Chondrocyte (in vitro differentiated cells): ENCODE results near the gene TNFRSF12A. TPM values are rescaled to one million over a fixed set of nuclear protein-coding genes. Genes with fewer than 3 reads are reported as not detected.

Experiments used
- DNase-seq: peaks from one replicate; pipeline ENCODE4 v3.0.0; 2021; ENCODE audit warnings: mixed read lengths, low spot score
- H3K27ac Mint-ChIP-seq: one replicate; pipeline ENCODE4 v1.8.0; 2021; ENCODE audit warnings: mild to moderate bottlenecking, moderate library complexity, mixed read lengths; ENCODE audit not compliant: unreplicated experiment
- H3K27me3 Mint-ChIP-seq: 2 replicates; pipeline ENCODE4 v1.8.0; 2021; ENCODE audit warnings: low read depth, mixed read lengths
- H3K36me3 Mint-ChIP-seq: 2 replicates; pipeline ENCODE4 v1.8.0; 2021; ENCODE audit warnings: low read depth, mixed read lengths
- H3K4me1 Mint-ChIP-seq: 2 replicates; pipeline ENCODE4 v1.8.0; 2021; ENCODE audit warnings: low read depth, mild to moderate bottlenecking, mixed read lengths
- H3K4me3 Mint-ChIP-seq: one replicate; pipeline ENCODE4 v1.8.0; 2021; ENCODE audit warnings: mild to moderate bottlenecking, moderate library complexity, mixed read lengths; ENCODE audit not compliant: unreplicated experiment
- H3K9me3 Mint-ChIP-seq: 2 replicates; pipeline ENCODE4 v1.8.0; 2021; ENCODE audit warnings: low read depth, mixed read lengths
- total RNA-seq: library from RNA; stranded (reverse); gene quantifications from 3 replicates; pipeline ENCODE4 v1.2.1, GENCODE V29; 2021
- TF ChIP-seq, protein P1 (sequence below): fragments of 200-600 bp; sonication (generic); IDR thresholded peaks from 2 replicates; pipeline ENCODE4 v1.5.0; 2021; ENCODE audit warnings: antibody characterized with exemption, mild to moderate bottlenecking, moderate library complexity

Gene TNFRSF12A
- total RNA-seq, 1 donor from 2014 or later: 165 TPM

DNA sequence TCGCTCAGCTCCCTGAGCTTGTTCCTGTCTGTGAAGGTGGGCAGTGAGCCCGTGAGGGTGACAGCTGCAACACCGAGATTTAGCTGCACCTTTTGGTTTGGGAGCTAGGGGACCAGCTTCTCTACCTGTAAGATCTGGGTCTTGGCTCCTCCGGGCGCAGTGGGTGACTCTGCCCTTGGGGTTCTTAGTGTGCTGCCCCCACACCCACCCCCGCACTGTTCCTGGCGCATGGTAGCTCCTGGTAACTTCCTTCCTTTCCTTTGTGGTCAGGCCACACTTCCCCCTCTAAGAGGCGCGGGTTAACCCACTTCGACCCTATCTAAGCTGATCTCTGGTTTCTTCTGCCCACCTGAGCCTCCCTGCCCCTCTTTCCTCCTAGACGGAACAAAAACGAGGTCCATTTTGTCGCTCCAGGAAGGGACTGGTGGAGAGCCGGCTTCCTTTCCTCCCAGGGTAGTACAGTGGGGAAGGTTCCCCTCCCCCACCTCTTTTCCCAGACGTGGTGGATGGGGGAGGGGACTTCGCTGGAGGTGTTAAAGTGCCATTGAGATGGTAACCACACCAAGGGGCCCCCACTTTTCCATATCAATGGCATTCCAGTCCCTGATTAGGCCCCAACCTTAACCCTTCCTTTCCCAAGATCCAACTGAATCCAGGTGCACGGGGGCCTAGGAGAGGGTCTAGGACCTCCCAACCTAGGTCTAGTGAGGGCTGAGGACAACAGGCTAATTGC, 12.0 kb upstream of the TNFRSF12A start:
- H3K4me1 Mint-ChIP-seq: peaks cover 3% of the 10 kb centered on the region
- H3K27ac Mint-ChIP-seq: no peak overlapping the region
- no peaks in the 10 kb centered on the region for H3K36me3 Mint-ChIP-seq

DNA sequence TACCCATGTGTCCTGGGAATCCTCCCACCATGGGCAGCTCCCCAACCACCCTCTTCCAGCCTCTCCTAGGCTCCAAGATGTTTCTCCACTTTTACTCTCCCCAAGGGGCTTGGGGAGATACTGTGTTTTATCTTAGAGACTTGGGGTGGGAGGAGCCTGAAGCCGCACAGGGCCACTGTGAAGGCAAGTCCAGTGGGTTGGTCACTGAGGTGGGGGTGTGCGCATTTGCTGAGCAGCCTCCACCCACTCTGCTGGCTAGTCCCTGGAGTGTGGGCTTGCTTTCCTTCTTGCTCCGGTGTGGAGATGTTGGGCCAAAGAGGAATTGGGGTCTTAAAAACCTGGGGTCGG, 11.5 kb upstream of the TNFRSF12A start:
- H3K9me3 Mint-ChIP-seq: no peaks in the 10 kb centered on the region
- H3K27ac Mint-ChIP-seq: no peak overlapping the region
- peaks cover 28% of the 10 kb centered on the region for H3K27me3 Mint-ChIP-seq
- H3K4me1 Mint-ChIP-seq: peaks cover 3% of the 10 kb centered on the region
- no peak for DNase-seq
- TF ChIP-seq, protein P1, sequence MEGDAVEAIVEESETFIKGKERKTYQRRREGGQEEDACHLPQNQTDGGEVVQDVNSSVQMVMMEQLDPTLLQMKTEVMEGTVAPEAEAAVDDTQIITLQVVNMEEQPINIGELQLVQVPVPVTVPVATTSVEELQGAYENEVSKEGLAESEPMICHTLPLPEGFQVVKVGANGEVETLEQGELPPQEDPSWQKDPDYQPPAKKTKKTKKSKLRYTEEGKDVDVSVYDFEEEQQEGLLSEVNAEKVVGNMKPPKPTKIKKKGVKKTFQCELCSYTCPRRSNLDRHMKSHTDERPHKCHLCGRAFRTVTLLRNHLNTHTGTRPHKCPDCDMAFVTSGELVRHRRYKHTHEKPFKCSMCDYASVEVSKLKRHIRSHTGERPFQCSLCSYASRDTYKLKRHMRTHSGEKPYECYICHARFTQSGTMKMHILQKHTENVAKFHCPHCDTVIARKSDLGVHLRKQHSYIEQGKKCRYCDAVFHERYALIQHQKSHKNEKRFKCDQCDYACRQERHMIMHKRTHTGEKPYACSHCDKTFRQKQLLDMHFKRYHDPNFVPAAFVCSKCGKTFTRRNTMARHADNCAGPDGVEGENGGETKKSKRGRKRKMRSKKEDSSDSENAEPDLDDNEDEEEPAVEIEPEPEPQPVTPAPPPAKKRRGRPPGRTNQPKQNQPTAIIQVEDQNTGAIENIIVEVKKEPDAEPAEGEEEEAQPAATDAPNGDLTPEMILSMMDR: no peak
- no peak overlapping the region for H3K4me3 Mint-ChIP-seq
- no peaks in the 10 kb centered on the region for H3K36me3 Mint-ChIP-seq

More for the DNA sequence above, 12.0 kb upstream of the TNFRSF12A start:
- Mint-ChIP-seq H3K4me3 (no peak overlapping the region), H3K27me3 (peaks cover 28% of the 10 kb centered on the region), H3K9me3 (no peaks in the 10 kb centered on the region)
- TF ChIP-seq, protein P1: no peak
- DNase-seq: no peak

DNA sequence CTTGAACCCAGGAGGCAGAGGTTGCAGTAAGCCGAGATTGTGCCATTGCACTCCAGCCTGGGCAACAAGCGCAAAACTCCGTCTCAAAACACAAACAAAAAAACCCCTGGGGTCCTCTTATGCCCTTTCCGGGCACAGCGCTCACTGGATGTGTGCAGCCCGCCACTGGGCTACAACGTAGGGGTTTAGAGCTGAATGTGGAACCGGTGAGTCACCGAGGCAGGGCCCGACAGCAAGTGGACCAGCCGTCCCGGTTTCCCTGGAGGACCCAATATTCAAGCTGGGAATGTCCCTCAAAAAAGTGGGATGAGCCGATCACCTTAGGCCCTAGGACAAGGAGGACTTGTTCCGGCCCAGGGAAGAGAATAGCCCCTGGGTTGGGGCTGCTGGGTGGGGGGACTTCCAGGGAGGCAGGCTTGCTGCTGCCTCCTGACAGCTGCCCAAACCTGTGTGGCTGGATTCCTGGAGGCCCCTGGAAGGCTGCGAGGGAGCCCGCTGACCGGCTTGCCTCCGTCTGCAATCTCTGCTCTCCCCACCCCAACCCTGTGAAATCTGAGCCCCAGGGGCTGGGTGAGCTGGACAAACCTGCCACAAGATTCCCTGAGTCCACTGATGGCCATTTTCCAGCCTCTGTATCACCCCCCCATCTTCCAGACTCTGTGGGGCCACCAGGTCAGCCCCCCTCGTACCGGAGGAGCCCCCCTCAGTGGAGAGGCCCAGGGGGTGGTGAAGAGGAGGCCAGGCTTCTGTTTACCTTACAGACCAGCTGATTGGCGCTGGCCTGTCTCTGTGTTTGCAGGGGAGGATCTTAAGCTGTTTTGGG, 10.4 kb upstream of the TNFRSF12A start:
- Mint-ChIP-seq H3K27ac (no peak overlapping the region), H3K4me1 (peaks cover 3% of the 10 kb centered on the region), H3K9me3 (no peaks in the 10 kb centered on the region), H3K36me3 (no peaks in the 10 kb centered on the region), H3K27me3 (peaks cover 32% of the 10 kb centered on the region), H3K4me3 (no peak overlapping the region)
- TF ChIP-seq, protein P1: no peak
- no peak for DNase-seq

DNA sequence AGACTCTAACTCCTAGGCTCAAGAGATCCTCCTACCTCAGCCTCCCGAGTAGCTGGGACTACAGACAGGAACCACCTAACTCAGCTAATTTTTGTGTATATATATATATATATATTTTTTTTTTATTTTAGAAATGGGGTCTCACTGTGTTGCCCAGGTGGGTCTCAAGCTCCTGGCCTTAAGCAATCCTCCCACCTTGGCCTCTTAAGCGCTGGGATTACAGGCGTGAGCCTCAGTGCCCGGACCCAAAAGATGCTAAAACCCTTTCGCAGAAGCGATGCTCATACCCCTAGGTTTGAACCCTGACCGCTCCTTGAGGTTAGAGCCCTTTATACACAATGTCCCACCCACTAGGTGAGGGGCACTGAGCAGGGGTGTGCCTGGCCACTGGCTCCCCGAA, 9.7 kb upstream of the TNFRSF12A start:
- no peaks in the 10 kb centered on the region for H3K36me3 Mint-ChIP-seq
- no peaks in the 10 kb centered on the region for H3K4me1 Mint-ChIP-seq
- no peak overlapping the region for H3K27ac Mint-ChIP-seq
- TF ChIP-seq, protein P1: no peak
- H3K27me3 Mint-ChIP-seq: peaks cover 29% of the 10 kb centered on the region
- no peak overlapping the region for H3K4me3 Mint-ChIP-seq
- DNase-seq: no peak
- no peaks in the 10 kb centered on the region for H3K9me3 Mint-ChIP-seq

DNA sequence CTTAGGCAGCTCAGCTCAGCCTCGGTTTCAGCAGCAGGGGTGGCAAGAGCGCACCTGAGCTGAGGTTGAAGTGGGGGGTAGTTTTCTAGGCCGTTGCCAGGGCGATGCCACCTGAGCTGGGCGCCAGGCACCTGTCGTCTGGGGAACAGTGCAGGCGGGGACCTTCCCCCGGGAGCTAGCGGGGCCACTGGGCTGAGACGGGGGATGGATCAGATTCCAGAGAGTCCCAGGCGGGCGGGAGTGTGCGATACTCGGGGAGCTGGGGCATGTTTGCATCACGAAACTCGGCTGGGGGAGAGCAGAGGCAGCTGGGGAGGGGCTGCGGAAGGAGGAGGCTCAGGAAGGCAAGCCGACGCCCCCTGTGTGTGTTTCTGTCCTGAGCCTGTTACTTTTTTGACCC, 7.9 kb upstream of the TNFRSF12A start:
- Mint-ChIP-seq H3K9me3 (no peaks in the 10 kb centered on the region), H3K27me3 (peaks cover 18% of the 10 kb centered on the region), H3K36me3 (no peaks in the 10 kb centered on the region), H3K27ac (no peak overlapping the region), H3K4me3 (no peak overlapping the region), H3K4me1 (no peaks in the 10 kb centered on the region)
- no peak for DNase-seq
- TF ChIP-seq, protein P1: no peak
